CD8-positive, alpha-beta memory T cell (primary cell): ENCODE data around the gene TRMT112. TPM values are rescaled to one million over a fixed set of nuclear protein-coding genes. Genes with fewer than 3 reads are reported as not detected.

Experiments used
- CTCF ChIA-PET: fragments of 350-600 bp; sonication (Branson Sonifier 250); formaldehyde crosslinking; loops from one replicate; lab custom pipeline; 2021; ENCODE audit warnings: antibody characterized with exemption; lab: Charles Lee
- POLR2A ChIA-PET: fragments of 350-600 bp; sonication (Branson Sonifier 250); formaldehyde crosslinking; loops from one replicate; lab custom pipeline; 2021; ENCODE audit warnings: antibody characterized with exemption; lab: Charles Lee
- DNase-seq, 5 donors: peaks; one replicate each; pipeline versions ENCODE4 v3.0.0 to v3.0.0-alpha.2; 2020 to 2022; ENCODE audit warnings: mixed read lengths in 1 of 5
- H3K27ac ChIP-seq: one replicate; pipeline ENCODE4 v1.7.0; 2013; ENCODE audit warnings: low read depth, mild to moderate bottlenecking, low read length, moderate library complexity
- H3K27me3 ChIP-seq: 2 replicates; pipeline ENCODE4 v1.7.0; 2013; ENCODE audit warnings: low read length, mild to moderate bottlenecking; ENCODE audit not compliant: insufficient read depth, poor library complexity, severe bottlenecking
- H3K36me3 ChIP-seq: 2 replicates; pipeline ENCODE4 v1.7.0; 2013; ENCODE audit warnings: mild to moderate bottlenecking, low read length, moderate library complexity; ENCODE audit not compliant: insufficient read depth
- H3K4me1 ChIP-seq: 2 replicates; pipeline ENCODE4 v1.7.0; 2013; ENCODE audit warnings: mild to moderate bottlenecking, low read length, moderate library complexity; ENCODE audit not compliant: insufficient read depth
- H3K4me3 ChIP-seq: 2 replicates; pipeline ENCODE4 v1.7.0; 2013; ENCODE audit warnings: mild to moderate bottlenecking, low read length
- H3K9me3 ChIP-seq: 2 replicates; pipeline ENCODE4 v1.7.0; 2013; ENCODE audit warnings: mild to moderate bottlenecking, low read length
- H3K27ac Mint-ChIP-seq, 8 donors: one replicate each; pipeline ENCODE4 v1.8.0; 2020 to 2021; ENCODE audit warnings: mixed read lengths in 8 of 8, mild to moderate bottlenecking in 6 of 8, inconsistent platforms in 3 of 8, moderate library complexity in 3 of 8
- H3K27me3 Mint-ChIP-seq, 2 donors: one replicate each; pipeline ENCODE4 v1.8.0; 2020 to 2021; ENCODE audit warnings: mixed read lengths in 2 of 2, mild to moderate bottlenecking in 1 of 2, moderate library complexity in 1 of 2
- H3K36me3 Mint-ChIP-seq, 3 donors: one replicate each; pipeline ENCODE4 v1.8.0; 2020 to 2021; ENCODE audit warnings: mixed read lengths in 3 of 3, inconsistent platforms in 1 of 3, mild to moderate bottlenecking in 1 of 3
- H3K4me1 Mint-ChIP-seq, 3 donors: one replicate each; pipeline ENCODE4 v1.8.0; 2020 to 2021; ENCODE audit warnings: mixed read lengths in 3 of 3, inconsistent platforms in 1 of 3, mild to moderate bottlenecking in 1 of 3
- H3K4me3 Mint-ChIP-seq, 7 donors: one replicate each; pipeline ENCODE4 v1.8.0; 2020 to 2021; ENCODE audit warnings: mixed read lengths in 7 of 7, mild to moderate bottlenecking in 6 of 7, moderate library complexity in 4 of 7, inconsistent platforms in 2 of 7
- H3K9me3 Mint-ChIP-seq, 5 donors: one replicate each; pipeline ENCODE4 v1.8.0; 2020 to 2022; ENCODE audit warnings: mixed read lengths in 5 of 5, mild to moderate bottlenecking in 3 of 5, moderate library complexity in 2 of 5, inconsistent platforms in 1 of 5
- polyA plus RNA-seq: library from polyadenylated mRNA; unstranded; fragments of 300-500 nt; fragmentation: Illumina TruSeq; gene quantifications from one replicate; pipeline ENCODE4 v1.2.3, GENCODE V29; 2021
- total RNA-seq, 2 experiments: library from RNA; stranded (reverse); gene quantifications; one replicate each; pipeline ENCODE4 v1.2.3, GENCODE V29; 2021

TRMT112 gene
- total and polyA plus RNA-seq, 3 experiments from 2014 or later = 327 to 467 (median 332) TPM

DNA sequence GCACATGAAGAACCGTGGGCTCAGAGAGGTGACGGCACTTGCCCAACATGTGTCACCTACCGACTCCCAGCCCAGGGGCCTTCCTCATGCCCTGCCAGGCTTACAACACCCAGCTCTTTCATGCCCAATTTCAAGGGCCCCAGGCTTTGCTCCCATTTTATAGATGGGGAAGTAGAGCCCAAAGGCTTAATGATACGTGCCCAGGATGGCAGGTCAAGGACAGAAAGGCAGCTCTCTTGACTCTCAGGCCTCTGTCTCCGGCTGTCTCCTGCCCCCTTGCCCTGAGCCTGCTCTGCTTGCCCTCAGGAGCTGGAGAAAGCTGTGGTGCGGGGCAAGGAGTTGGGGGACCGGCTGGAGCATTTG, 31.6 kb upstream of the TRMT112 start:
- H3K27ac Mint-ChIP-seq = no peak overlapping the region
- no peaks in the 10 kb centered on the region for H3K27me3 ChIP-seq
- H3K9me3 ChIP-seq = no peaks in the 10 kb centered on the region
- no peak overlapping the region for H3K4me3 Mint-ChIP-seq
- H3K27ac ChIP-seq = no peak overlapping the region
- ChIA-PET CTCF (interaction anchor here (0.6 to 0.7 kb wide), 2 partner anchors 18 to 39 kb away, joined by 3 read pairs; no protein-coding TSS in a partner anchor), POLR2A (no interaction called here)
- H3K4me1 ChIP-seq = no peaks in the 10 kb centered on the region
- no peak overlapping the region for H3K4me3 ChIP-seq
- peaks cover 4 to 8% (median 5%) of the 10 kb centered on the region in 3 donors for H3K4me1 Mint-ChIP-seq
- no peaks in the 10 kb centered on the region for H3K9me3 Mint-ChIP-seq
- no peak for DNase-seq
- no peaks in the 10 kb centered on the region for H3K36me3 ChIP-seq
- H3K27me3 Mint-ChIP-seq = no peaks in the 10 kb centered on the region
- peaks cover 0 to 44% (median 5%) of the 10 kb centered on the region in 3 donors for H3K36me3 Mint-ChIP-seq

DNA sequence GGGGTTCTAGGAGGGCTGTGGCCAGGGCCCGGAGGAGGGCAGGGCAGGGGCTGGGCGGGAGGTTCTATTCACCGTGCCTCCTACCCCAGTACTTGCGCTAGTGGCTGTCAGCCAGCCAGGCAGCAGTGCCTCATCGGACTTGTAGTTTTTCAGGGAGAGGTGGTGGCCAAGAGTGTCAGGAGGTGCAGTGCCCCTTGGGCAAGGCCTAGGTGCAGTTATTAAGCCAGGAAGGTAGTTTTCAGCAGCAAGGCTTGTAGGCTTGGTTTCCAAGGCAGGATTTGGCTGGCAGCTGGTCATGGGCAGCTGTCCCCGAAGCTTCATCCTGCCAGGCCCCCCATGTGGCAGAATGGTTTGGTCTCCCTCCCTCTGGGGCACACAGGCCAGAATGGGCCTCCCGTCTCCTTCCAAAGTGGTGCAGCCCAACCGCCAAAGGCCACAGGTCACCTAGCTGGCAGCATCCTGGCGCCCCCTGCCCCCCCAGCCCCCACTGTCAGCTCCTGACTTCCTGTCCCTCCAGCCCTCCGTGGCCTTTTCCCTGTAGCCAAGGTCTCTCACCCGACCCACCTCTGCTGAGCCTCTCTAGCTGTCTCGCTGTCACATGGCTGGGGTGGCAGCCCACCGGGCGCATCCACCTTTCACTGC, 31.1 kb upstream of the TRMT112 start:
- Mint-ChIP-seq H3K9me3 (no peaks in the 10 kb centered on the region), H3K36me3 (peaks cover 0 to 44% (median 5%) of the 10 kb centered on the region in 3 donors), H3K4me3 (no peak overlapping the region), H3K27me3 (no peaks in the 10 kb centered on the region), H3K4me1 (peaks cover 4 to 8% (median 5%) of the 10 kb centered on the region in 3 donors), H3K27ac (no peak overlapping the region)
- no peak overlapping the region for H3K27ac ChIP-seq
- H3K4me3 ChIP-seq = no peak overlapping the region
- CTCF ChIA-PET = interaction anchor here (0.7 kb wide), 1 partner anchor 17 kb away, joined by 3 read pairs; no protein-coding TSS in a partner anchor
- H3K9me3 ChIP-seq = no peaks in the 10 kb centered on the region
- DNase-seq = no peak
- H3K27me3 ChIP-seq = no peaks in the 10 kb centered on the region
- peaks cover 2% of the 10 kb centered on the region for H3K36me3 ChIP-seq
- POLR2A ChIA-PET = no interaction called here
- H3K4me1 ChIP-seq = no peaks in the 10 kb centered on the region

DNA sequence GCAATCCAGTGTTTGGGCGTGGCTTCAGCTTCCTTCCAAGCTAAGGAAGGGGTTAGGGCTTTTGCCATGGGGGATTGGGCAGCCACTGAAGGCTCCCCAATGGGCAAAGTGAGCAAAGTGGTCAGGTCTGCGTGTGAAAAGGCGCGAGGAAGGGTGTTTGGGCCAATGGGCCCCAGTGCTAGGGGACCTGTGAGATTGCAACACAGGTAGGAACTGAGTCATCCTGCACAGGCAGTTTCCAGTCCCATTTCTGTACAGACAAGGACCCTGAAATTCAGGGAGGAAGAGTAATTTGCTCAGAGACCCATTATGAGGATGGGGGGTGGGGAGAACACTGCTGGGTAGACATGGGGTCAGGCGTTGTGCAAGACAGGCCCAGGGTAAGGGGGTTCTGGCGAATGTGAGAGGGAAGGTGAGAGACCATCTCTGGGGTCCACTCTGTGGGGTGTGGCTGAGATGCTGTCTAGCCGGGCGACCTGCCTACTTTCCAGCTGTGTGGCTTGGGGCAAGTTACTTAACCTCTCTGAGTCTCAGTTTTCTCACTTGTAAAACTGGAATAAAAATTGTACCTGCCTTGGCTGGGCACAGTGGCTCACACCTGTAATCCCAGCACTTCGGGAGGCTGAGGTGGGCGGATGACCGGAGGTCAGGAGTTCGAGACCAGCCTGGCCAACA, 30.0 kb upstream of the TRMT112 start:
- peaks cover 4 to 13% (median 8%) of the 10 kb centered on the region in 3 donors for H3K4me1 Mint-ChIP-seq
- Histone ChIP-seq H3K4me1 (peaks cover 1% of the 10 kb centered on the region), H3K27me3 (no peaks in the 10 kb centered on the region), H3K27ac (no peak overlapping the region), H3K9me3 (no peaks in the 10 kb centered on the region), H3K4me3 (no peak overlapping the region), H3K36me3 (peaks cover 7% of the 10 kb centered on the region)
- POLR2A ChIA-PET = no interaction called here
- DNase-seq = no peak
- peak overlapping the region in 3 of 8 donors; percentile 33 to 60 (median 50) for H3K27ac Mint-ChIP-seq
- CTCF ChIA-PET = no interaction called here
- H3K4me3 Mint-ChIP-seq = no peak overlapping the region
- H3K9me3 Mint-ChIP-seq = no peaks in the 10 kb centered on the region
- H3K36me3 Mint-ChIP-seq = peaks cover 0 to 49% (median 5%) of the 10 kb centered on the region in 3 donors
- H3K27me3 Mint-ChIP-seq = peaks cover 0 to 2% of the 10 kb centered on the region in 2 donors

DNA sequence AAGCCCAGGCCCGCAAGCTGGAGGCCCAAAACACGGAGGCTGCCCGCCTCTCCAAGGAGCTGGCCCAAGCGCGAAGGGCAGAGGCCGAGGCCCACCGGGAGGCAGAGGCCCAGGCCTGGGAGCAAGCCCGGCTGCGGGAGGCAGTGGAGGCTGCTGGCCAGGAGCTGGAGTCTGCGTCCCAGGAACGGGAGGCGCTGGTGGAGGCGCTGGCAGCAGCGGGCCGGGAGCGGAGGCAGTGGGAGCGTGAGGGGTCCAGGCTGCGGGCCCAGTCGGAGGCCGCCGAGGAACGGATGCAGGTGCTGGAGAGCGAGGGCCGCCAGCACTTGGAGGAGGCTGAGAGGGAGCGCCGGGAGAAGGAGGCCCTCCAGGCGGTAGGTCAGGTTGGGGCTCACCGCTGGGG, 27.4 kb upstream of the TRMT112 start:
- Histone ChIP-seq H3K9me3 (no peaks in the 10 kb centered on the region), H3K36me3 (peaks cover 7% of the 10 kb centered on the region), H3K27ac (no peak overlapping the region), H3K27me3 (no peaks in the 10 kb centered on the region), H3K4me1 (peaks cover 20% of the 10 kb centered on the region), H3K4me3 (no peak overlapping the region)
- ChIA-PET CTCF (interaction anchor here (1.1 to 1.6 kb wide), 2 partner anchors 11 to 27 kb away, joined by 4 to 5 read pairs; partner anchors contain the start of genes PRDX5 and TRMT112), POLR2A (interaction anchor here (0.8 kb wide), 1 partner anchor 13 kb away, joined by 3 read pairs; no protein-coding TSS in a partner anchor)
- Mint-ChIP-seq H3K4me1 (peaks cover 17 to 36% (median 20%) of the 10 kb centered on the region in 3 donors), H3K36me3 (peaks cover 0 to 46% (median 5%) of the 10 kb centered on the region in 3 donors), H3K4me3 (no peak overlapping the region), H3K27ac (peak overlapping the region in 1 of 8 donors; percentile 37), H3K9me3 (no peaks in the 10 kb centered on the region), H3K27me3 (peaks cover 0 to 2% of the 10 kb centered on the region in 2 donors)
- DNase-seq = no peak

DNA sequence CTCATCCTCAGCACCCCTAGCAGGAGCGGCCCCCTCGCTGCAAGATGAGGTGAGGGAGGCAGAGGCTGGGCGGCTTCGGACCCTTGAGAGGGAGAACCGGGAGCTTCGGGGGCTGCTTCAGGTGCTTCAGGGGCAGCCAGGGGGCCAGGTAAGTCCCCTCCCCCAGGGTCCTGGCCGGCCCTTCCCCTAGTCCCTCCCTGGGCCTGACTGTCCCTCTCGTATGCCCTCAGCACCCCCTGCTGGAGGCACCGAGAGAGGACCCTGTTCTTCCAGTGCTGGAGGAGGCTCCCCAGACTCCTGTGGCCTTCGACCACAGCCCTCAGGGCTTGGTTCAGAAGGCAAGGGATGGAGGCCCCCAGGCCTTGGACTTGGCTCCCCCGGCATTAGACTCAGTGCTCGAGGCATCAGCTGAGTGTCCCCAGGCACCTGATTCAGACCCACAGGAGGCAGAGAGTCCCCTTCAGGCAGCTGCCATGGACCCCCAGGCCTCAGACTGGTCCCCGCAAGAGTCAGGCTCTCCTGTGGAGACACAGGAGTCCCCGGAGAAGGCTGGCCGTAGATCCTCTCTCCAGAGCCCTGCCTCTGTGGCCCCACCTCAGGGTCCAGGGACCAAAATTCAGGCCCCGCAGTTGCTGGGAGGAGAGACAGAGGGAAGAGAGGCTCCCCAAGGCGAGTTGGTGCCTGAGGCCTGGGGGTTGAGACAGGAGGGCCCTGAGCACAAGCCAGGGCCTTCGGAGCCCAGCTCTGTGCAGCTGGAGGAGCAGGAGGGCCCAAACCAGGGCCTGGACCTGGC, 26.6 kb upstream of the TRMT112 start:
- Histone ChIP-seq H3K27me3 (no peaks in the 10 kb centered on the region), H3K27ac (no peak overlapping the region), H3K4me1 (peaks cover 29% of the 10 kb centered on the region), H3K9me3 (no peaks in the 10 kb centered on the region), H3K36me3 (peaks cover 7% of the 10 kb centered on the region), H3K4me3 (no peak overlapping the region)
- Mint-ChIP-seq H3K27ac (no peak overlapping the region), H3K4me1 (peaks cover 26 to 45% (median 29%) of the 10 kb centered on the region in 3 donors), H3K9me3 (no peaks in the 10 kb centered on the region), H3K36me3 (peaks cover 0 to 45% (median 5%) of the 10 kb centered on the region in 3 donors), H3K27me3 (peaks cover 0 to 2% of the 10 kb centered on the region in 2 donors), H3K4me3 (no peak overlapping the region)
- CTCF ChIA-PET = interaction anchor here (1.1 to 6.7 kb wide), 3 partner anchors 12 to 27 kb away, joined by 4 to 42 read pairs (median 5); partner anchors contain the start of genes PRDX5 and TRMT112
- POLR2A ChIA-PET = interaction anchor here (0.8 kb wide), 1 partner anchor 13 kb away, joined by 3 read pairs; no protein-coding TSS in a partner anchor
- DNase-seq = no peak

DNA sequence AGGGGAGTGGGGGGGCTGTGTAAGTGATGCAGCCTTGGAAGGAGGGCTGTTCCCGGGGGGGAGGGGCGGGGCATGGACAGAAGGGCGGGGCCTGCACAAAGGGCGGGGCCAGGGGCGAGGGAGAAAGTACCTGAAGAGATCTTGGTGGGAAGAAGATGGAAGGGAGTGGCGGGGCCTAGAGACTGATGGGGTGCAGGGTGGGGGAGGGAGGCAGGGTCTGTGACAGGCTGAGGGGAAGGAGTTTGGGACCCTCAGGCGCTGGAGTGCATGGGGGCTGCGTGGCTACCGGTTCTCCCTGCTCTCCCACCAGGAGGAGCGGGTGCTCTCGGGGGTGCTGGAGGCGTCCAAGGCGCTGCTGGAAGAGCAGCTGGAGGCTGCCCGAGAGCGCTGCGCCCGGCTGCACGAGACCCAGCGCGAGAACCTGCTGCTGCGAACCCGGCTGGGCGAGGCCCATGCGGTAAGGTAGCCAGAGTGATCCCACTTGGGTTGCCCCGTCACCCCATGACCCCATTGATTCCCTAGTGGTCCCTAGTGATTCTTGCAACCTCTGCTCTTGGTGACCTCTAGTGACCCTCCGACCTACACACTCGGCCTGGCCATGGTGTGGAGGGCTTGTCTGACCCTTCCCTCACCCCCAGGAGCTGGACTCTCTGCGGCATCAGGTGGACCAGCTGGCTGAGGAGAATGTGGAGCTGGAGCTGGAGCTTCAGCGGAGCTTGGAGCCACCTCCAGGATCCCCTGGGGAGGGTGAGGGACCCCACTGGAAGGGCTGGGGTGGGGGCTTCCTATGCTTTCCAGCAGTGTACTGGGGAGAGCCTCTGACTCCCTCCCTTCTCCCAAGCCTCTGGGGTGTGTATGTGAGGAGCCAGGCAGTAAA, 25.7 kb upstream of the TRMT112 start:
- Histone ChIP-seq H3K4me3 (no peak overlapping the region), H3K27ac (no peak overlapping the region), H3K9me3 (no peaks in the 10 kb centered on the region), H3K36me3 (peaks cover 7% of the 10 kb centered on the region), H3K4me1 (peaks cover 32% of the 10 kb centered on the region), H3K27me3 (no peaks in the 10 kb centered on the region)
- Mint-ChIP-seq H3K36me3 (peaks cover 0 to 44% (median 5%) of the 10 kb centered on the region in 3 donors), H3K4me1 (peaks cover 30 to 50% (median 32%) of the 10 kb centered on the region in 3 donors), H3K9me3 (no peaks in the 10 kb centered on the region), H3K27me3 (peaks cover 0 to 2% of the 10 kb centered on the region in 2 donors), H3K27ac (peak overlapping the region in 5 of 8 donors; percentile 23 to 82 (median 74)), H3K4me3 (peak overlapping the region in 5 of 7 donors; percentile 16 to 70 (median 41))
- POLR2A ChIA-PET = interaction anchor here (0.7 to 2.1 kb wide), 3 partner anchors 12 to 25 kb away, joined by 3 to 16 read pairs (median 5); partner anchors contain the start of genes PRDX5, RPS6KA4 and TRMT112
- no peak for DNase-seq
- CTCF ChIA-PET = interaction anchor here (1.0 to 6.7 kb wide), 6 partner anchors 11 to 138 kb away, joined by 3 to 42 read pairs (median 10); partner anchors contain the start of genes PRDX5 and TRMT112
